OCI-LY7 (cell line): ENCODE measurements around the gene USP6NL.

Experiments
- EZH2phosphoT487 ChIP-seq: fragments of 200-600 bp; sonication (generic); IDR thresholded peaks from 2 replicates; pipeline ENCODE4 v1.6.1; 2018; ENCODE audit warnings: low read depth, borderline replicate concordance, mild to moderate bottlenecking, mixed run types, antibody characterized with exemption, low read length, moderate library complexity, mixed read lengths
- TF ChIP-seq, protein P1 (sequence below): fragments of 200-600 bp; sonication (generic); conservative IDR thresholded peaks from 2 replicates; pipeline ENCODE4 v1.5.1; 2014; ENCODE audit warnings: mild to moderate bottlenecking, antibody characterized with exemption, low read length, moderate library complexity, mixed read lengths

DNA sequence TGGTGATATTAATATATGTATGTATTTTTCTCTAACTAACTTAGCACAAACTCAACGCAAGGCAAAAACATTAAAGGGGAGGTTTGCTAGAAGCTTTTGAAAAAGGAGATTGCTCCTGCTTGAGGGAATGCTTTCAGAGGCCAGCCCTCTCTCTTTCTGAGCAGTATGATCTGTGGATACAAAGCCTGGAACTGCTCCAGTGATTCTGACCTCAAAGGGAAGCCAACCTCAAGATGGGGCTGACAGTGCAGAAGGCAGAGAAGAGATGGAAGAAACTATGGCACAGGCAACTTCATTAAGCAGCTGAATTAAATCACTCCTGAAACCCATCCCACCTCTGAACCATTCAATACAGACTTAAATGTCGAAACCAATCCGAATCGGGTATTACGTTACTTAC lies 102.4 kb downstream of the USP6NL start:
- TF ChIP-seq, protein P1, sequence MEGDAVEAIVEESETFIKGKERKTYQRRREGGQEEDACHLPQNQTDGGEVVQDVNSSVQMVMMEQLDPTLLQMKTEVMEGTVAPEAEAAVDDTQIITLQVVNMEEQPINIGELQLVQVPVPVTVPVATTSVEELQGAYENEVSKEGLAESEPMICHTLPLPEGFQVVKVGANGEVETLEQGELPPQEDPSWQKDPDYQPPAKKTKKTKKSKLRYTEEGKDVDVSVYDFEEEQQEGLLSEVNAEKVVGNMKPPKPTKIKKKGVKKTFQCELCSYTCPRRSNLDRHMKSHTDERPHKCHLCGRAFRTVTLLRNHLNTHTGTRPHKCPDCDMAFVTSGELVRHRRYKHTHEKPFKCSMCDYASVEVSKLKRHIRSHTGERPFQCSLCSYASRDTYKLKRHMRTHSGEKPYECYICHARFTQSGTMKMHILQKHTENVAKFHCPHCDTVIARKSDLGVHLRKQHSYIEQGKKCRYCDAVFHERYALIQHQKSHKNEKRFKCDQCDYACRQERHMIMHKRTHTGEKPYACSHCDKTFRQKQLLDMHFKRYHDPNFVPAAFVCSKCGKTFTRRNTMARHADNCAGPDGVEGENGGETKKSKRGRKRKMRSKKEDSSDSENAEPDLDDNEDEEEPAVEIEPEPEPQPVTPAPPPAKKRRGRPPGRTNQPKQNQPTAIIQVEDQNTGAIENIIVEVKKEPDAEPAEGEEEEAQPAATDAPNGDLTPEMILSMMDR = no peak
- TF ChIP-seq EZH2phosphoT487 = no peak
